Activated naive CD4-positive, alpha-beta T cell treated with anti-CD3 and anti-CD28 coated beads, Interleukin-2, amount 50 U/mL, for 72 hours (primary cell): Measurements from ENCODE around the gene C16orf87. TPM values are rescaled to one million over a fixed set of nuclear protein-coding genes. Genes with fewer than 3 reads are reported as not detected.

Experiments
- ATAC-seq, 2 donors: fragments of 150-1000 bp; cut with Tn5 transposase; 2 replicates each; pipeline ENCODE4 v1.10.0; 2021; ENCODE audit warnings: mild to moderate bottlenecking in 2 of 2, moderate library complexity in 2 of 2
- DNase-seq, 2 donors: peaks; one replicate each; pipeline ENCODE4 v3.0.0; 2021 to 2022; ENCODE audit warnings: low spot score in 2 of 2
- H3K27ac Mint-ChIP-seq, 2 donors: one replicate each; pipeline ENCODE4 v1.8.0; 2022; ENCODE audit warnings: mild to moderate bottlenecking in 2 of 2, mixed read lengths in 2 of 2
- H3K36me3 Mint-ChIP-seq, 2 donors: one replicate each; pipeline ENCODE4 v1.8.0; 2022; ENCODE audit warnings: mixed read lengths in 2 of 2
- H3K9me3 Mint-ChIP-seq, 2 donors: one replicate each; pipeline ENCODE4 v1.8.0; 2022; ENCODE audit warnings: mixed read lengths in 2 of 2
- total RNA-seq, 2 donors: library from RNA; stranded (reverse); gene quantifications; one replicate each; pipeline ENCODE4 v1.2.3, GENCODE V29; 2022

C16orf87 gene
- total RNA-seq, 2 donors from 2014 or later, result 15.8 to 15.9 TPM

DNA sequence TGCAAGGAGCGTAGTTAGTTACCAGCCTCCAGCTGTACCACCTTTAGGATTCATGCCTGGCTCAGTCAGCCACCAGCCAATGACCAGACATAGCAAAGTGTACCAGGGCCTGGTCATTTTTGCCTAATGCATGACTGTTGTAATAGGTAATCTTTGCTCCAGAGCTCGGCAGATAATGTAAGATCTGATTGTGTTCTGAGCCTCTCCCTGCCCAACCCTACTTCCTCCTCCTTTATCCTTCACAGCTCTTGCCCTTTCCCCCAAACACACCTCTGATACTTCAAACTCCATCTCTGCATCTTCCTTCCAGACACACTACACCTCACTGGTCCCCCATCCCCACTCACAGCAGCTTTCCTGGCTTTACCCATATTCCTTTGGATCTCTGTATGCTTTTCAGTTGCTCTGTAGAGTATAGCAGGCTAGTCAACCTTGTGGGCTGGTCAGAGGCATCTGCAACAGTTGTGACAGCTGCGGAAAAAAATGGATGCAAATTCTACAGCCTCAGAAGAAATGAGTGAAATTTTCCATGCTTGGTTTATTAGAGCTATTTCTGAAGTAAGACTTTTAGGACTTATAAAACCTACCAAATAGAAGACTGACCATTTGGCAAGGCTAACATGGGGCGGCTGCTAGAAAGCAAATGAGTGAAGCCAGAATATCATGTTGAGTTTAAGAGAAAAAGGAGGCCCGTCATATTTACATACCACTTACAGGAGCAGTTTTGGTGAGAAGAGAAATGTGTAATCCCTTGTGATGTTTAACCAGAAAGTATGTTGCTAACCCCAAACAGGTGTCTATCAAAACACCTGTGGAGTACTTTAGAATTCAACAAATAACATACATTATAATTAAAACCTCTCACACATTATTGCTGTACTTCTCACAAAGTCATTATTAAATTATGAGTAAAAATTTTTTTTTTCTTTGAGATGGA is 19.9 kb upstream of the C16orf87 start:
- H3K27ac Mint-ChIP-seq, result no peak overlapping the region
- H3K9me3 Mint-ChIP-seq, result no peaks in the 10 kb centered on the region
- no peaks in the 10 kb centered on the region for H3K36me3 Mint-ChIP-seq
- DNase-seq (no peak), ATAC-seq (no peak)

DNA sequence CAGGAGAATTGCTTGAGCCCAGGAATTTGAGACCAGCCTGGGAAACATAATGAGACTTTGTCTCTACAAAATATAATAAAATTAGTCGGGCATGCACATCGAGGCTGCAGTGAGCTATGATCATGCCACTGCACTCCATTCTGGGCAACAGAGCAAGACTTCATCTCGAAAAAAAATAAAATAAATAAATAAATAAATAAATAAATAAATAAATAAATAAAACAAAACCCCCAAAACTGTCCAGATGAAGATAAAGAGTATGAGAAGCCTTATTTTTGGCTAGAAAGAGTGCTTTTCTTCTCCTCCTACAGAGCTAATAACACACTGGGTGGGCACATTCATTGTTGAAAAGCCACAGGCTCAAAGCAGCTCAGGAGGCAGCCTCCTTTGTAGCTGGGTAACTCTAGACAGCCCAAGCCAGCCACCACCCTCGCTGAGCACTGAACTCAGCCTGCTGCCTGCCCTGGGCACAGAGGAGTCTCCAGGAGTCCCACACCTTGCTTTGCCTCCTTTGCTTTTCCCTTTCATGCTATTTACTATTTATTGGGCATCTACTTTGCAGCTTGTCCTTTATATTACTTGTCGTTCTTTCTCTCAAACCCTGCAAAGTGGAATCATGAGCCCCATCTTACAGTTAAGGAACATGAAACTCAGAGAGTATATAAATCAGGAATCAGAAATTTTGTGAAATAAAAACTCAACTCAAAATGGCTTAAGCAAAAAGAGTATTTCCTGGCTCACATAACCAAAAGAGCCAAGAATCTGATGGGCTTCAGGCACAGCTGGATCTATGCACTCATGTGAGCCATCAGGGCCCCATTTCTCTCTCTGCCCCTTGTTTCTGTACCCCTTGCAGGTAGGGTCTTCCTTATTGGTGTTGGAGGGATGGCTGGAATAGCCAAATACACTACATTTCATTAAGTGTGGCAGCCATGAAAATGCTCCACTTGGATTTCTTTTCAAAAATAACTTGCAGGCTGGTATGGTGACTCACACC is 18.1 kb upstream of the C16orf87 start:
- ATAC-seq, result no peak
- no peak for DNase-seq
- H3K9me3 Mint-ChIP-seq, result no peaks in the 10 kb centered on the region
- no peaks in the 10 kb centered on the region for H3K36me3 Mint-ChIP-seq
- H3K27ac Mint-ChIP-seq, result no peak overlapping the region

DNA sequence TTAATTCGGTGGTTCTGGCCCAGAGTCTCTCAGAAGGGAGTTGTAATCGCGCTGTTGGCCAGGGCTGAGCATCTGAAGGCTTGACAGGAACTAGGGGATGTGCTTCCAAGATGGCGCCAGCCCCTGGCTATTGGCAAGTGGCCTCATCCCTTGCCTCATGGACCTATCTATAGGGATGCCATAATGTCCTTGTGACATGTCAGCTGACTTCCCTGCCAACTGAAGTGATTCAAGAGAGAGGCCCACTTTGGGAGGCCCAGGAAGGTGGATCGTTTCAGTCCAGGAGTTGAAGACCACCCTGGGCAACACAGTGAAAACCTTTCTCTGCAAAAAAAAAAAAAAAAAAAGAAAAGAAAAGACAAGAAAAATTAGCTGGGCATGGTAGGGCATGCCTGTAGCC is 15.0 kb upstream of the C16orf87 start:
- peaks cover 0 to 3% of the 10 kb centered on the region in 2 donors for H3K9me3 Mint-ChIP-seq
- no peak for ATAC-seq
- no peak overlapping the region for H3K27ac Mint-ChIP-seq
- no peaks in the 10 kb centered on the region for H3K36me3 Mint-ChIP-seq
- DNase-seq, result no peak

DNA sequence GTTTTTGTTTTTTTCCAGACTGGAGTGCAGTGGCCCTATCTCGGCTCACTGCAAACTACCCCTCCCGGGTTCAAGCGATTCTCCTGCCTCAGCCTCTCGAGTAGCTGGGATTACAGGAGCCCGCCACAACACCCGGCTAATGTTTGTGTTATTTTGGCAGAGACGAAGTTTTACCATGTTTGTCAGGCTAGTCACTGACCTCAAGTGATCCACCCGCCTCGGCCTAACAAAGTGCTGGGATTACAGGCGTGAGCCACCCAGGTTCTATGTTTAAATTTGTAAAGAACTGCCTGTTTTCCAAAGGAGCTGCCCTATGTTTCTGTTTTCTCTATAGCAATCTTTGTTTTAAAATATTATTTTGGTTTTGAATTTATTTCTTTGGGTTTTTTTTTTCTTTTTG is 13.8 kb upstream of the C16orf87 start:
- Mint-ChIP-seq H3K36me3 (no peaks in the 10 kb centered on the region), H3K27ac (no peak overlapping the region), H3K9me3 (peaks cover 0 to 3% of the 10 kb centered on the region in 2 donors)
- ATAC-seq (no peak), DNase-seq (no peak)

DNA sequence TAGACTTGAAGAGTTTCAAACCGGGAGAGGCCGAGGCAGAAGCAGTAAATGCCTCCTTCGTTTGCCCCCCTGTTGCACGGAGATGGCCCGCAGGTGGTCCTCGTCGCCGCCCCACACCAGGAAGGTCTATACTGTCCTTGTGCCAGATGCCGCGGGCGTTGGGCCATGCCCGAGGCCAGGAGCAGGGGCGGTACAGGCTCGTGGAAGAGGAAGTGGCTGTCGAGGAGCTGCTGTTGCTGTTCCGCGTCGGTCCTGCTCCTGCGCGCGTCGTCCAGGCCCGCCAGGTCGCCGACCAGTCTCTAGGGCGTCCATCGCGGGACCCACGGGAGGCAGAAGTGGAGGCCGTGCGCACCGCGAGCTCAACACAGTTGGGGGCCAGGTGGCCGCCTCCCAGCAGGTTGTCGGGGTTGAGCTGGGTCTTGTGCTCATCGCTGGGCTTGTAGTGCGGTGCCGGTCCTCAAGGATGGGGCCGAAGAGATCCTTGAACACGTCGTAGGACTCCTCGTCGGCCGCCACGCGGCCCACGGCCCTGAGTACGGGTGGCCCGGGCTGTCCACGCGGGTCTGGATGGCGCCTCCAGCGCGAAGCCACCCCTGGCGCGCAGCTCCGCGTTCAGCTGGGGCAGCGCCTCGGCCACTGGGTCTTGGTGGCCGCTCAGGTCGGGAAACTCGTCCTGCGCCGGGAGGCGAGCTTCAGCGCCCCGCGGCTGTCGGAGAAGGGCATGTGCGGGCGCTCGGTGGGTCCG is 13.1 kb upstream of the C16orf87 start:
- ATAC-seq (no peak), DNase-seq (no peak)
- Mint-ChIP-seq H3K36me3 (no peaks in the 10 kb centered on the region), H3K27ac (no peak overlapping the region), H3K9me3 (peaks cover 0 to 3% of the 10 kb centered on the region in 2 donors)

DNA sequence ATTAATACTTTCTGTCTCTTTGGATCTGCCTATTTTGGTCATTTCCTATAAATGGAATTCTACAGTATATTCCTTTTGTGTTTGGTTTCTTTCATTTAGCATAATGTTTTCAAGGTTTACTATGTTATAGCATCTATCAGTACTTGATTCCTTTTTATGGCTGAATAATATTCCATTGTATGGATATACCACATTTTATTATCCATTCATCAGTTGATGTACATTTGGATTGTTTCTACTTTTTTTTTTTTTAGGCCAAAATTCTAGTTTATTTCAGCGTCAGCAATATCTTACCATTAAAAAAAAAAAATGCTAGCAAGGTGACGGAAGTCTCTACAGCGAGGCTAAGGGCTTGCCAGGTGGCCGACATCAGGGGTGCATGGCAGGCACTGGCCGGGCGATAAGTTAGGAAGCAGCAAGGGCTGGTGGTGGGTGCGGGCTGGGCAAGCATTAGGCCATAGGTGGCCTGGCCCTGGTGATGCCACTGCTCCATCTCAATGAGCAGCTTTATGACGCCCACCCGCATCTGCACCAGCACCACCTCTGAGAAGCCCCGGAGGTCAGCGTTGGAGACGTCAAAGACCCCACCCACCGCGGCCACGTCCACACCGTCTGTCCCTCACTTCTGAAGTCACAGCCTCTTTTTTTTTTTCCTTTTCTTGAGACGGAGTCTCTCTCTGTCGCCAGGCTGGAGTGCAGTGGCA is 11.4 kb upstream of the C16orf87 start:
- no peak for ATAC-seq
- Mint-ChIP-seq H3K9me3 (peaks cover 0 to 3% of the 10 kb centered on the region in 2 donors), H3K36me3 (no peaks in the 10 kb centered on the region), H3K27ac (no peak overlapping the region)
- DNase-seq, result no peak

DNA sequence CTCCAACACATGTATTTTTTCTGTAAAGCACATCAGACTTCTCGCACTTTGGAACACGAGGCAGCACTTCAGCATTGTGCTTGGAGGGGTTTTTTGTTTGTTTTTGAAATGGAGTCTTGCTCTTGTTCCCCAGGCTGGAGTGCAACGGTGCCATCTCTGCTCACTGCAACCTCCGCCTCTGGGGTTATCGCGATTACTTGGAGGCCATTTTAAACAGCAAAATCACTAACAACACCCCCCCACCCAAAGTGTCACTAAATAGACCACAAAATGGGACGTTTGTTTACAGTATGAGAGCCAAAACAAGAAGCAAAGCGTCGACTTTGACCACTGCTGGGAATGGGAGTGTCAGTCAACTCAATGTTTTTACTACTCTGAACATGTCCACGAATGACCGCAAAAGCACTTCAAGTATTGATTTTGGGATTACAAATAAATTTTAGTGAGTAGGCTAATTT is 9.0 kb upstream of the C16orf87 start:
- no peak overlapping the region for H3K27ac Mint-ChIP-seq
- H3K9me3 Mint-ChIP-seq, result peaks cover 0 to 3% of the 10 kb centered on the region in 2 donors
- H3K36me3 Mint-ChIP-seq, result no peaks in the 10 kb centered on the region
- DNase-seq (no peak), ATAC-seq (no peak)

DNA sequence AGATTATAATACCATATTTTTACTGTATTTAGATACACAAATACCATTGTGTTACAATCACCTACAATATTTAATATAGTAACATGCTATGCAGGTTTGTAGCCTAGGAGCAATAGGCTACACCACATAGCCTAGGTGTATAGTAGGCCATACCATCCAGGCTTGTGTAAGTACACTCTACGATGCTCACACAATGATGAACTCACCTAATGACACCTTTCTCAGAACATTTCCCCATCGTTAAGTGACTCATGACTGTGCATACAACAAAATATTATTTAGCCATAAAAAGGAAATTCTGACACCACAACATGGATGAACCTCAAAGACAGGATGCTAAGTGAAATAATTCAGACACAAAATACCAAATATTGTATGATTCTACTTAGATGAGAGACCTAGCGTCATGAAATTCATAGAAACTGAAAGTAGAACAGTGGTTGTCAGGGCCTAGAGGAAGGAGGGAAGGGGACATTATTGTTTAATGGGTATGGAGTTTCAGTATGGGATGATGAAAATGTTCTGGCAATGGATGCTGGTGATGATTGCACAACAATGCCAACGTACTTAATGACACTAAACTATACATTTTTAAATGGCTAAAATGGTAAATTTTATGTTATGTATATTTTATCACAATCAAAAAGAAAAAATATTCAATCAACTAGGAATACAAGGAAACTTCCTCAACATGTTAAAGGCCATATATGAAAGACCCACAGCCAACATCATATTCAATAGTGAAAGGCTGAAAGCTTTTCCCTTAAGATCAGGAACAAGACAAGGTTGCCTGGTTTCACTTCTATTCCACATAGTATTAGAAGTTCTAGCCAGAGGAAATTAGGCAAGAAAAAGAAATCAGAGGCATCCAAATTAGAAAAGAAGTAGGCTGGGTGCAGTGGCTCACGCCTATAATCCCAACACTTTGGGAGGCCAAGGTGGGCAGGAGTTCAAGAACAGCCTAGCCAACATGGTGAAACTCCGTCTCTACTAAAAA is 5.9 kb upstream of the C16orf87 start:
- Mint-ChIP-seq H3K36me3 (no peaks in the 10 kb centered on the region), H3K27ac (no peak overlapping the region)

DNA sequence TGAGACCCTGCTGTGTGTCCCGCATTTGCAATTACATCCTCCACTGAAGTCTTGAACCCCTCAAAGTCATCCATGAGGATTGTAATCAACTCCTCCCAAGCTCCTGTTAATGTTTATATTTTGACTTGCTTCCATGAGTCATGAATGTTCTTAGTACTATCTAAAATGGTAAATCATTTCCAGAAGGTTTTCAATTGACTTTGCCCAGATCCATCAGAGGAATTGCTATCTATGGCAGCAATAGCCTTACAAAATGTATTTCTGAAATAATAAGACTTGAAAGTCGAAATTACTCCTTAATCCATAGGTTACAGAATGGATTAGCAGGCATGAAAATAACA is 2.5 kb upstream of the C16orf87 start:
- H3K9me3 Mint-ChIP-seq, result no peaks in the 10 kb centered on the region
- peaks cover 8 to 17% of the 10 kb centered on the region in 2 donors for H3K36me3 Mint-ChIP-seq
- H3K27ac Mint-ChIP-seq, result no peak overlapping the region

More for the DNA sequence above, 5.9 kb upstream of the C16orf87 start:
- DNase-seq (no peak), ATAC-seq (peak in 1 of 2 donors; percentile 66)
- H3K9me3 Mint-ChIP-seq, result no peaks in the 10 kb centered on the region

DNA sequence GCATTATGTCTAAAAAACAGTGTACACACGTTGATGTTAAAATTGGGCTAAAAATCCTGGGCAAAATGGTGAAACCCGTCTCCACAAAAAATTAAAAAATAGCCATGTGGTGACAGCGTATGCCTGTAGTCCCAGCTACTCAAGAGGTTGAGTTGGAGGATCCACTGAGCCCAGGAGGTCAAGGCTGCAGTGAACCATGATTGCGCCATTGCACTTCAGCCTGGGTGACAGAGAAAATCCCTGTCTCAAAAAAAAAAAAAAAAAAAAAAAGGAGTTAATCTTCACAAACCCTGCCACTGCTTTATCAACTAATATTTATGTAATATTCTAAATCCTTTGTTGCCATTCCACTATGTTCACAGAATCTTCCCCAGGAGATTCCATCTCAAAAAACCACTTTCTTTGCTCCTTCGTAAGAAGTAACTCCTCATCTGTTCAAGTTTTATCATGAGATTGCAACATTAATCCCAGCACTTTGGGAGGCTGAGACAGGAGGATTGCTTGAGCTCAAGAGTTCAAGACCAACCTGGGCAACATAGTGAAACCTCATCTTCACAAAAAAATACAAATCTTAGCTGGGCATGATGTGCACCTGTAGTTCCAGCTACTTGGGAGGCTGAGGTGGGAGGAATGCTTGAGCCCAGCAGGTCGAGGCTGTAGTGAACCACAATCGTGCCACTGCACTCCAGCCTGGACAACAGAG is 1.9 kb upstream of the C16orf87 start:
- no peak for ATAC-seq
- H3K36me3 Mint-ChIP-seq, result peaks cover 8 to 17% of the 10 kb centered on the region in 2 donors
- no peak overlapping the region for H3K27ac Mint-ChIP-seq
- no peaks in the 10 kb centered on the region for H3K9me3 Mint-ChIP-seq
- no peak for DNase-seq

More for the DNA sequence above, 2.5 kb upstream of the C16orf87 start:
- no peak for ATAC-seq
- DNase-seq, result no peak

DNA sequence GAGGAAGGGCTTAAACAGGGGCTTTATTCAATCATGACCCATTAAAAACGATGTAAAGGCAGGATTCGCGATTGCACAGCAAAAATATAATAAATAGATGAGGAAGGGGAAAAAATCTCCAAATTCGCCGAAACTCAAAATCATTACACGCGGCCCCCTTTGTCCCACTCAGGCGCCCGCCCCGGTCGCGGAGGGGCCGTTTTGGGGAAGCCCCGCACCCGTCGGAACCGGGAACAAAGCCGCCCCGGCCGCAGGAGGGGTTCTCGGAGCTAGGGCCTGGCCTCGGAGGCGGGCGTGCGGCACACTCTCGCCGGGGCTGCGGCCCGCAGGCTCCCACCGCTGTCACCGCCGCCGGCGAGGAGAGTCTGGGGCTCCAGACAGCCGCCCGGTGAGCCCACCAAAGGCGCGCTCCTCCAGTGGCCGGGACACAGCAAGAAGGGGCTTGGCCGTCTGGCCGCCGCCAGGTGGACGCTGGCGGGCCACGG is 521 bp downstream of the C16orf87 start:
- DNase-seq (peak; percentile 37 to 62), ATAC-seq (peak; percentile 2 to 12)
- peaks cover 8 to 17% of the 10 kb centered on the region in 2 donors for H3K36me3 Mint-ChIP-seq
- H3K27ac Mint-ChIP-seq, result peak overlapping the region; percentile 96 to 99
- H3K9me3 Mint-ChIP-seq, result no peaks in the 10 kb centered on the region

DNA sequence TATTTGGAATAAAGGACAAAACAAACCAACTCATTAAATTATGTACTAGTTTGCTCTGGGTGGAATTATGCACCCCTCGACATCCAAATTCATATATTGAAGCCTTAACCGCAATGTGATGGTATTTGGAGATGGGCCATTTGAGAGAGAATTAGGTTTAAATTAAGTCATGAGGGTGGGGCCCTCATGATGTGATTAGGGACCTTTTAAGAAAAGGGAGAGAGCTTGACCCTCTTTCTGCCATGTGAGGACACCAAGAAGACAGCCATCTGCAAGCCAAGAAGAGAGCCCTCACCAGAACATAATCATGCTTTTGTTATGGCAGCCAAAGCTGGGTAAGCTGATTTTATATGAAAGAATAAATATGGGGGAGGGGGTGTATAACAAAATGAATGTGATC is 2.0 kb downstream of the C16orf87 start:
- no peaks in the 10 kb centered on the region for H3K9me3 Mint-ChIP-seq
- H3K27ac Mint-ChIP-seq, result peak overlapping the region; percentile 96 to 99
- ATAC-seq, result no peak
- DNase-seq, result no peak
- H3K36me3 Mint-ChIP-seq, result peaks cover 8 to 19% of the 10 kb centered on the region in 2 donors

DNA sequence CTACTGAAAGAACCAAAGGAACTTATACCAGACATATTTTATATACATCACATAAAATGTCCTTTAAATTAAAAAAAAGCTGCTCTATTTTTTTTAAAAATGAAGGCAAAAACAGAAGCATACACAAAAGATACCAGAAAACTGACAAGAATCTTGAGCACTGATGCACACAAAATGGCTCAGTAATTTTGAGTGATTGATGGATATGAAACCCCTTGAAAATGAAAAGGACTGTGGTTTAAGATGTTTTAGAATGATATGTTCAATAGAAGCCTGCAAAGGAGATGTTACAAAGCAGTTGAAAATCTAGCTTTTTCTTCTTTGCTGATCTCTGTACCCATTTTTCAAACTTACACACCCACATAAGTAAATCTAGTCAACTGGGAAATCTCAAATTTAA is 2.7 kb downstream of the C16orf87 start:
- peaks cover 8 to 25% of the 10 kb centered on the region in 2 donors for H3K36me3 Mint-ChIP-seq

DNA sequence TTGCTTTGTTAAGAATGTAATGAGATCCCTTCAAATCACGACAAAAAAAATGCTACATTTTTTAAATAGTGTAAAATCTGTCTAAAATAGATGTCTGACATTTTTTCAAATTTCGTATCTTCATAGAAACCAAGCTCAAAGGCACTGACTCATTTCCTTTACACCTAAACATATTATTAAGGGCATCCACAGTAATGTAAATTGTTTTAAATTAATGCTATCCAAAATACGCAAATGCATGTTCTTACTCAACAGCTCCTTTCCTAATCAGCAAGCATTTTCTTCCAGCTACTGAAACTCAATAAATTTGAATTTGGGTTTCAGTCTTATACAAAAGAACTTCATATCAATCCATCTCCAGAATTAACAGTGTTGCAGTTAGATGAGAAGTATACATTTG is 4.3 kb downstream of the C16orf87 start:
- Mint-ChIP-seq H3K27ac (peak overlapping the region in 1 of 2 donors; percentile 90), H3K36me3 (peaks cover 8 to 25% of the 10 kb centered on the region in 2 donors), H3K9me3 (no peaks in the 10 kb centered on the region)
- DNase-seq (no peak), ATAC-seq (no peak)

More for the DNA sequence above, 2.7 kb downstream of the C16orf87 start:
- peak overlapping the region in 1 of 2 donors; percentile 91 for H3K27ac Mint-ChIP-seq
- DNase-seq (no peak), ATAC-seq (no peak)
- no peaks in the 10 kb centered on the region for H3K9me3 Mint-ChIP-seq
